HepG2 (cell line): ENCODE results near the gene ZNF846. TPM values are rescaled to one million over a fixed set of nuclear protein-coding genes. Genes with fewer than 3 reads are reported as not detected.

Experiments used
- CERS6 ChIP-seq: sonication (generic); formaldehyde crosslinking; IDR thresholded peaks from 2 replicates; pipeline ENCODE4 v1.5.0; 2020; ENCODE audit warnings: missing genetic modification reagents
- HMGA1 ChIP-seq: sonication (generic); formaldehyde crosslinking; conservative IDR thresholded peaks from 2 replicates; pipeline ENCODE4 v1.4.0; 2020; ENCODE audit warnings: missing genetic modification reagents
- ISX ChIP-seq: sonication (generic); formaldehyde crosslinking; conservative IDR thresholded peaks from 2 replicates; pipeline ENCODE4 v1.5.0; 2020; ENCODE audit warnings: missing genetic modification reagents
- KDM5A ChIP-seq: fragments of 200-600 bp; sonication (generic); IDR thresholded peaks from 2 replicates; pipeline ENCODE4 v1.7.0; 2018; ENCODE audit warnings: antibody characterized with exemption, mild to moderate bottlenecking, low read length, borderline replicate concordance
- MAFK ChIP-seq, 2 experiments: IDR thresholded peaks in 1 of 2; conservative IDR thresholded peaks in 1 of 2; 2 replicates each; pipeline ENCODE4 v1.6.1; 2011; ENCODE audit warnings: improper control_type of control experiment in 2 of 2, low read length in 2 of 2
- NFIB ChIP-seq: sonication (generic); formaldehyde crosslinking; IDR thresholded peaks from 2 replicates; pipeline ENCODE4 v1.9.0; 2021; ENCODE audit warnings: missing genetic modification reagents, mild to moderate bottlenecking, borderline replicate concordance
- PRMT3 ChIP-seq: sonication (generic); formaldehyde crosslinking; IDR thresholded peaks from 2 replicates; pipeline ENCODE4 v1.8.1; 2022; ENCODE audit warnings: low read depth, mild to moderate bottlenecking, moderate library complexity, missing genetic modification reagents, borderline replicate concordance
- ZBTB26 ChIP-seq: IDR thresholded peaks from 2 replicates; pipeline ENCODE4 v1.6.1; 2016; ENCODE audit warnings: missing compliant biosample characterization, missing genetic modification reagents, borderline replicate concordance
- ZBTB3 ChIP-seq: sonication (generic); formaldehyde crosslinking; IDR thresholded peaks from 2 replicates; pipeline ENCODE4 v1.4.0; 2020; ENCODE audit warnings: low read depth, mild to moderate bottlenecking, moderate library complexity, missing genetic modification reagents, borderline replicate concordance
- ZBTB4 ChIP-seq: sonication (generic); formaldehyde crosslinking; IDR thresholded peaks from 2 replicates; pipeline ENCODE4 v1.4.0; 2020; ENCODE audit warnings: missing genetic modification reagents, mild to moderate bottlenecking, borderline replicate concordance
- ZBTB49 ChIP-seq: sonication (generic); formaldehyde crosslinking; IDR thresholded peaks from 2 replicates; pipeline ENCODE4 v1.4.0; 2020; ENCODE audit warnings: missing genetic modification reagents, borderline replicate concordance
- ZBTB7B ChIP-seq: sonication (generic); formaldehyde crosslinking; IDR thresholded peaks from 2 replicates; pipeline ENCODE4 v1.4.0; 2020; ENCODE audit warnings: missing genetic modification reagents
- ZC3H13 ChIP-seq: sonication (generic); formaldehyde crosslinking; IDR thresholded peaks from 2 replicates; pipeline ENCODE4 v1.8.1; 2023; ENCODE audit warnings: mild to moderate bottlenecking, missing genetic modification reagents, moderate library complexity
- ZFP36L2 ChIP-seq: sonication (generic); formaldehyde crosslinking; IDR thresholded peaks from 2 replicates; pipeline ENCODE4 v1.4.0; 2020; ENCODE audit warnings: missing genetic modification reagents
- ZNF3 ChIP-seq: IDR thresholded peaks from 2 replicates; pipeline ENCODE4 v1.7.0; 2017; ENCODE audit warnings: inconsistent platforms
- ZNF792 ChIP-seq: IDR thresholded peaks from 2 replicates; pipeline ENCODE4 v1.6.1; 2016
- polyA plus RNA-seq, 8 experiments: library from polyadenylated mRNA; depleted of rRNA in 3 of 8; stranded (reverse) in 7 of 8; unstranded in 1 of 8; fragments of >200 nt; fragmentation: Illumina TruSeq in 4 of 8; extraction: Trizol in 4 of 8; gene quantifications; 2 replicates each; pipeline versions ENCODE4 v1.2.1 to v1.2.3, GENCODE V29; 2011 to 2016; ENCODE audit warnings: low read depth in 4 of 8, missing spikeins in 1 of 8, mixed read lengths in 1 of 8; ENCODE audit not compliant: insufficient read depth in 1 of 8
- total RNA-seq, 5 experiments: library from RNA; depleted of rRNA; stranded (reverse); fragments of >200 nt; fragmentation: Illumina TruSeq; extraction: Trizol; gene quantifications; 2 replicates each; pipeline ENCODE4 v1.2.3, GENCODE V29; 2016; ENCODE audit warnings: low read depth in 1 of 5

ZNF846 gene
- total and polyA plus RNA-seq, 2 of the 13 experiments (the other 11 are each of a cell fraction or from before 2014, with no cell fraction given) = 4.8 to 5.4 TPM

GRCh38 chr19:9768175-9769112 is at the start of gene ZNF846 (continued):
- no peak; the same call in 1 of the 2 replicates for TF ChIP-seq ZBTB26 (CRISPR knock-in tag)
- no peak for TF ChIP-seq CERS6 (CRISPR knock-in tag)
- TF ChIP-seq ISX (CRISPR knock-in tag) = no peak
- no peak for TF ChIP-seq HMGA1
- no peak for TF ChIP-seq PRMT3 (CRISPR knock-in tag)
- no peak for TF ChIP-seq ZNF3 (CRISPR knock-in tag)
- TF ChIP-seq MAFK (conservative IDR thresholded peaks at IDR 0.05 in 1 of 2, IDR thresholded peaks at IDR 0.05 in 1 of 2; ENCODE audit: low read length in 2 of 2) = no peak
- TF ChIP-seq ZFP36L2 (CRISPR knock-in tag) = no peak
- peak; percentile 71 for TF ChIP-seq ZBTB7B (CRISPR knock-in tag)
- TF ChIP-seq NFIB (CRISPR knock-in tag) = no peak
- TF ChIP-seq ZC3H13 (CRISPR knock-in tag) = peak; percentile 84; the same call in 1 of the 2 replicates
- TF ChIP-seq ZNF792 (CRISPR knock-in tag) = peak; percentile 96
- TF ChIP-seq ZBTB49 (CRISPR knock-in tag) = 0 out of 2 replicates have a peak, but pooled peaks have one; percentile 37
- TF ChIP-seq KDM5A = peak; percentile 95
- TF ChIP-seq ZBTB4 (CRISPR knock-in tag) = 0 out of 2 replicates have a peak, but pooled peaks have one; percentile 67
- no peak; the same call in 1 of the 2 replicates for TF ChIP-seq ZBTB3 (CRISPR knock-in tag)
